GM21825 (cell line): ENCODE data around the gene EPHB6.

Experiments
- ATAC-seq: cut with Tn5 transposase; IDR thresholded peaks from one replicate; pipeline ENCODE4 v1.9.1; 2021; ENCODE audit warnings: mild to moderate bottlenecking, moderate library complexity; ENCODE audit not compliant: unreplicated experiment

Gene EPHB6

DNA sequence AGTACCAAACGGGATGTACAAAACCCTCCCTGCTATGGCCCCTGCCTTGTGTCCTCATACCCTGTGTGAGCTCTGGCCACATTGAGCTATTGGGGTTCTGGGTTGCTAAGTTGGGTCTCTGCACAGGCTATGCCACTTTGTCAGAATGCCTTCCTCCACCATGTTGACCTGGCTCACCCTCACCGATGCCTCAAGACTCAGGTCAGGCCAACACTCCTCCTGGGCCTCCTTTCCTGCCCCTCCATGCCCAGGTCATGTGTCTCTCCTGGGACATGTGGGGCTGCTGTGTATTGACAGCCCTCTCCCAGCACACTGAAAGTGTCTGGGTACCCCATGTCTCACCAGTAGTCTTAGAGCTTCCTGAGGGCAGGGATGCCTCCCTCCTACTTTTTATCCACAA is 64.0 kb downstream of the EPHB6 start:
- no peak for ATAC-seq

DNA sequence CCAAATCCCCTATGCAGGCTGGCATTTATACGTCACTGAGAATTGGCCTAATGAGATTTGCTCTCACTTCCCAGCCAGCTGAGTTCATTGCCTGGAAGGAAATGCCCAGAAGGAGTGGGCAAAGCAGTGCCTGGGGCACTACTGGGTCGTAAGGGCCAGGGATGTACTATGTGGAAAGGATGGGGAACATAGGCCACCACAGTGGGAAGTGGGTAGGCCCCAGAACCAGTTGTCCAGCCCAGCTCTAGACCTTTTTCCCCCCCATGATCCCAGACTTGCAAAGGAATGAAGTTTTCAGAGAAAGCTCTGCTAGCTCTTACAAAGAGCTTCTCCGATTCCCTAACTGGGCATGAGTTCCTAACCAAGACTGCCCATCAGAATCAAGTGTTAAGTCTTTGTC is 64.8 kb downstream of the EPHB6 start:
- ATAC-seq, result no peak
